ENCODE results near the gene SLAMF1.

Gene SLAMF1

DNA sequence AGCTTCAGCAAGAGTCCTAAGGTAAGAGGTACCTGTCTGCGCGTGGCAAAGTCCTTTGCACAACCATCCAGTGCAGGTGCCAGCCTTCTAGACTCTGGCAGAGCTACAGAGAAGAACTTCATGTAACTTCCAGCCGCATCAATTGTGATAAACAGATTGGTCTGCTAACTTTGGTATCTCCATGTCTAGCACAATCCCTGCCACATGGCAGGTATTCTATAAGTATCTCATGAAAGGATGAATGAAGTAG lies 35.0 kb upstream of the SLAMF1 start:
- Histone ChIP-seq H3K27ac (no peak overlapping the region), H3K79me2 (ENCODE audit: insufficient read depth, low read depth) (no peaks in the 10 kb centered on the region), H3K4me3 (IDR thresholded peaks at IDR 0.05; ENCODE audit: insufficient read depth, low read depth, low read length) (no peak overlapping the region), H3K27me3 (ENCODE audit: insufficient read depth, low read depth) (no peaks in the 10 kb centered on the region), H3K4me1 (ENCODE audit: low read depth, poor library complexity, severe bottlenecking) (peaks cover 61% of the 10 kb centered on the region), H3K9ac (no peak overlapping the region), H3K36me3 (ENCODE audit: insufficient read depth) (no peaks in the 10 kb centered on the region), H4K20me1 (ENCODE audit: insufficient read depth) (no peaks in the 10 kb centered on the region), H3K4me2 (peak overlapping the region; percentile 19; the same call in 1 of the 2 replicates), H2AFZ (ENCODE audit: low read depth) (no peak overlapping the region)
- TF ChIP-seq, protein P1, sequence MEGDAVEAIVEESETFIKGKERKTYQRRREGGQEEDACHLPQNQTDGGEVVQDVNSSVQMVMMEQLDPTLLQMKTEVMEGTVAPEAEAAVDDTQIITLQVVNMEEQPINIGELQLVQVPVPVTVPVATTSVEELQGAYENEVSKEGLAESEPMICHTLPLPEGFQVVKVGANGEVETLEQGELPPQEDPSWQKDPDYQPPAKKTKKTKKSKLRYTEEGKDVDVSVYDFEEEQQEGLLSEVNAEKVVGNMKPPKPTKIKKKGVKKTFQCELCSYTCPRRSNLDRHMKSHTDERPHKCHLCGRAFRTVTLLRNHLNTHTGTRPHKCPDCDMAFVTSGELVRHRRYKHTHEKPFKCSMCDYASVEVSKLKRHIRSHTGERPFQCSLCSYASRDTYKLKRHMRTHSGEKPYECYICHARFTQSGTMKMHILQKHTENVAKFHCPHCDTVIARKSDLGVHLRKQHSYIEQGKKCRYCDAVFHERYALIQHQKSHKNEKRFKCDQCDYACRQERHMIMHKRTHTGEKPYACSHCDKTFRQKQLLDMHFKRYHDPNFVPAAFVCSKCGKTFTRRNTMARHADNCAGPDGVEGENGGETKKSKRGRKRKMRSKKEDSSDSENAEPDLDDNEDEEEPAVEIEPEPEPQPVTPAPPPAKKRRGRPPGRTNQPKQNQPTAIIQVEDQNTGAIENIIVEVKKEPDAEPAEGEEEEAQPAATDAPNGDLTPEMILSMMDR (conservative IDR thresholded peaks at IDR 0.05; ENCODE audit: low read depth, low read length) = no peak

DNA sequence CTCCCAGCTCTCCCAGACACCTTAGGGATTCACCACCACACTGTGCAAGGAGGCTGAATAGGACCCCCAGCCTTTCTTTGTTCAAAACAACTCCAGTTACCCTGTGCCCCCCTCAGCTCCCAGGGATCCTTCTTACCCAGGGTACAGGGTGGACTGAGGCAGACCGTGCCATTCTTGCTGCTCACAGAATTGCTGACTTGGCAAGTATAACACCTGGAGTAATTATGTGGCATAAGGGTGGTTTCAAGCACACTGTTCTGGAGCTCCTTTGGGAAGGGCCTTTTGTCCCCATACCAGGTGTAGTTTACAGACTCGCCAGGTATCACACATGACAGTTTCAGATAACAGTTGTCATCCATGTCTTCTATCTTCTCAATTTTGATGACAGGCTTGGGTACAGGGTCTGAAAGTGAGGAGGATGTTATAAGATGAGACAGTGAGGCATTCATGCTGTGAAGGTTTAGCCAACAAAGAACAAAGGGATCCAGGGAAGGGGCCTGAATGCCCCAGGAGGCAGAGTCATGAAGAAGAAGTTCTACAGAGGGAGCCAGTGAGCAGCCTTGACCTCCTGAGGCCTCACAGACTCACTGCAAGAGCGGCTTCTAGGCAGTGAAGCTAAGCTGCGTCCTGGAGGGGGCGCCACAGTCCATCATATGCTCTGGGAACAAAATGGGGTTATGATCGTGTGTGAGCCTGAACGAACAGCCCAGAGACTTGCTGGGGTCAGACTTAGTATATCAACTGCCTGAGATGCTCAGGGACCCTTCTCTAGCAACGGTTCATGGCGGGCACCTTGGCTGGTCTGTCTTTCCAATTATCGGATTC lies 34.4 kb upstream of the SLAMF1 start:
- Histone ChIP-seq H3K4me2 (peak overlapping the region; percentile 19; the same call in 1 of the 2 replicates), H3K4me1 (ENCODE audit: low read depth, poor library complexity, severe bottlenecking) (peaks cover 65% of the 10 kb centered on the region), H3K36me3 (ENCODE audit: insufficient read depth) (no peaks in the 10 kb centered on the region), H3K27me3 (ENCODE audit: insufficient read depth, low read depth) (no peaks in the 10 kb centered on the region), H4K20me1 (ENCODE audit: insufficient read depth) (no peaks in the 10 kb centered on the region), H2AFZ (ENCODE audit: low read depth) (no peak overlapping the region), H3K9ac (no peak overlapping the region), H3K79me2 (ENCODE audit: insufficient read depth, low read depth) (no peaks in the 10 kb centered on the region), H3K27ac (no peak overlapping the region; the same call in 1 of the 2 replicates), H3K4me3 (IDR thresholded peaks at IDR 0.05; ENCODE audit: insufficient read depth, low read depth, low read length) (no peak overlapping the region)
- TF ChIP-seq, protein P1 (conservative IDR thresholded peaks at IDR 0.05; ENCODE audit: low read depth, low read length) = peak; percentile 100

DNA sequence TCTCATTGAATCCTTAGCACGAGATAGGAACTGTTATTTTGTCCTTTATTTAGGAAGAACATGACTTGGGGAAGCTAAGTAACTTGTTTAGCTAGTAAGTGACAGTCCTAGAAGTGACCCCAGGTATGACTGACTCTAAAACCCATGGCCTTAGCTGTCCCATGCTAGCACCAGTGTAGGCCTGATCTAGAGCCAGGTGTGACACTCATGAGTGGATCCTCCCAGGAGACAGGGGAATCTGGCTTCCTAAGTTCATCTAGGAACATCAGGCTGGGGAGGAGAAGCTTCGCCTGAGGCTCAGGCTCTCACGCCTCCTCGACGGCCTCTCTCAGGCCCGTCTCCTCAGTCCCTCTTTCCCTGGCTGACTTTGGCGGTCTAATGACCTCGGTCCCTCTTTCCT lies 33.6 kb upstream of the SLAMF1 start:
- no peaks in the 10 kb centered on the region for H3K27me3 ChIP-seq (ENCODE audit: insufficient read depth, low read depth)
- no peaks in the 10 kb centered on the region for H3K79me2 ChIP-seq (ENCODE audit: insufficient read depth, low read depth)
- no peak overlapping the region for H3K9ac ChIP-seq
- TF ChIP-seq, protein P1 (conservative IDR thresholded peaks at IDR 0.05; ENCODE audit: low read depth, low read length) = no peak
- peaks cover 65% of the 10 kb centered on the region for H3K4me1 ChIP-seq (ENCODE audit: low read depth, poor library complexity, severe bottlenecking)
- H3K4me2 ChIP-seq = no peak overlapping the region
- H4K20me1 ChIP-seq (ENCODE audit: insufficient read depth) = no peaks in the 10 kb centered on the region
- no peaks in the 10 kb centered on the region for H3K36me3 ChIP-seq (ENCODE audit: insufficient read depth)
- no peak overlapping the region for H3K4me3 ChIP-seq (IDR thresholded peaks at IDR 0.05; ENCODE audit: insufficient read depth, low read depth, low read length)
- H3K27ac ChIP-seq = no peak overlapping the region
- H2AFZ ChIP-seq (ENCODE audit: low read depth) = no peak overlapping the region

DNA sequence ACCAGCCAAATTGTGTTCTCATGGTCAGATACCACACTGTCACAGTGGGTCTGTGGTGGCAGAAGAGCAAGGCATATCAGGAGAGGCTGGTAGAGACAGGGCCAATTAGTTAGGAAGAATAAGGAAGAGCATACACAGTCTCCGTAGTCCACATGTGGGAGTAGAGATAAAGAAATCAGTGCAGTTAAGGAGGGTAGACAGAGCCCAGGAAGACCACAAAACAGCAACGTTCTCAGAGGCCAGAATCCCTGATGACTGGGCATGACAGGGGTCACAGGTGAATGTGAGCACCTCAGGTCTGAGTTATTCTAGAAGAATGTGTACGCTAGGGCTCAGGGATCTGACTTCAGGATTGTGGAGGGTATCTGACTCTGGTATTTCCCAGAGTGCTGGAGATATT lies 33.0 kb upstream of the SLAMF1 start:
- Histone ChIP-seq H2AFZ (ENCODE audit: low read depth) (no peak overlapping the region), H3K27ac (no peak overlapping the region), H3K36me3 (ENCODE audit: insufficient read depth) (no peaks in the 10 kb centered on the region), H3K4me2 (no peak overlapping the region), H4K20me1 (ENCODE audit: insufficient read depth) (no peaks in the 10 kb centered on the region), H3K9ac (no peak overlapping the region), H3K27me3 (ENCODE audit: insufficient read depth, low read depth) (no peaks in the 10 kb centered on the region), H3K4me3 (IDR thresholded peaks at IDR 0.05; ENCODE audit: insufficient read depth, low read depth, low read length) (no peak overlapping the region), H3K79me2 (ENCODE audit: insufficient read depth, low read depth) (no peaks in the 10 kb centered on the region), H3K4me1 (ENCODE audit: low read depth, poor library complexity, severe bottlenecking) (peaks cover 65% of the 10 kb centered on the region)
- TF ChIP-seq, protein P1 (conservative IDR thresholded peaks at IDR 0.05; ENCODE audit: low read depth, low read length) = no peak

Measured in KMS-11 (cell line).